ENCODE data around the gene HBEGF. TPM values are rescaled to one million over a fixed set of nuclear protein-coding genes. Genes with fewer than 3 reads are reported as not detected.

HBEGF gene
- total and polyA plus RNA-seq, 2 donors (not counting 1 experiment from before 2014, with no cell fraction given) = 1.8 to 10.3 TPM

DNA sequence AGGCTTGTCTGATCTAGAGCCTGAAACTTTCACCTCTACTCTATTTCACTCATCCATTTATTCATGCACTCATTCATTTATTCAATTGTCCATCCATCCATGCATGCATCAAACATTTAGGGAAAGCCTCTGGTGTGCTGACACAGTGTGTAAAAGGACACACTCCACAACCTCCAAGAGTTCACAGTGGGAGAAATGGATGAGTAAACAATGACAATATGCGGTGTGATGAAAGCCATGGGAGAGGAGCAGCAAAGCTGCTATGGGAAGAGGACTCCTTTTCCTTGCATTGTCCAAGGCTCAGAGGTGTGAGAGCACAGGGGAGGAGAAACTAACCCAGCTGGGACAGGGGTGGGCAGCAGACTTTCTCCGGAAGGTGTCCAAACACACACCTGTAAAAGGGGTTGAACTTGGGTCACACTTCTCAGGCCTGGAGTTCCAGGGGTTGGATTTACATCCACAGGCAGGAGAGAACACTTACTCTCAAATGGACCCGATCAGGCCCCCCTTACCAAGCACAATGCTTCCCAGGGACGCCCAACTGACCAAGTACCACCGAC is 22.3 kb downstream of the HBEGF start:
- no peak for TF ChIP-seq EZH2 (IDR thresholded peaks at IDR 0.05; ENCODE audit: low read length, missing control alignments)
- TF ChIP-seq, protein P1, sequence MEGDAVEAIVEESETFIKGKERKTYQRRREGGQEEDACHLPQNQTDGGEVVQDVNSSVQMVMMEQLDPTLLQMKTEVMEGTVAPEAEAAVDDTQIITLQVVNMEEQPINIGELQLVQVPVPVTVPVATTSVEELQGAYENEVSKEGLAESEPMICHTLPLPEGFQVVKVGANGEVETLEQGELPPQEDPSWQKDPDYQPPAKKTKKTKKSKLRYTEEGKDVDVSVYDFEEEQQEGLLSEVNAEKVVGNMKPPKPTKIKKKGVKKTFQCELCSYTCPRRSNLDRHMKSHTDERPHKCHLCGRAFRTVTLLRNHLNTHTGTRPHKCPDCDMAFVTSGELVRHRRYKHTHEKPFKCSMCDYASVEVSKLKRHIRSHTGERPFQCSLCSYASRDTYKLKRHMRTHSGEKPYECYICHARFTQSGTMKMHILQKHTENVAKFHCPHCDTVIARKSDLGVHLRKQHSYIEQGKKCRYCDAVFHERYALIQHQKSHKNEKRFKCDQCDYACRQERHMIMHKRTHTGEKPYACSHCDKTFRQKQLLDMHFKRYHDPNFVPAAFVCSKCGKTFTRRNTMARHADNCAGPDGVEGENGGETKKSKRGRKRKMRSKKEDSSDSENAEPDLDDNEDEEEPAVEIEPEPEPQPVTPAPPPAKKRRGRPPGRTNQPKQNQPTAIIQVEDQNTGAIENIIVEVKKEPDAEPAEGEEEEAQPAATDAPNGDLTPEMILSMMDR (conservative IDR thresholded peaks at IDR 0.05 in 1 of 2, IDR thresholded peaks at IDR 0.05 in 1 of 2; ENCODE audit: low read depth in 1 of 2, low read length in 2 of 2) = no peak
- Histone ChIP-seq H3K4me2 (ENCODE audit: extremely low read depth, insufficient read depth, low read length) (peak overlapping the region; percentile 68), H2AFZ (ENCODE audit: low read length) (no peak overlapping the region), H3K27ac (ENCODE audit: insufficient read depth, low read length) (peak overlapping the region; percentile 71), H3K36me3 (ENCODE audit: control insufficient read depth, insufficient read depth, low read length) (no peaks in the 10 kb centered on the region), H3K27me3 (ENCODE audit: control insufficient read depth, insufficient read depth, low read length) (no peaks in the 10 kb centered on the region), H3K4me1 (ENCODE audit: control insufficient read depth, extremely low read depth, insufficient read depth, low read length) (peaks cover 28% of the 10 kb centered on the region), H4K20me1 (ENCODE audit: control insufficient read depth, extremely low read depth, insufficient read depth, low read length) (no peaks in the 10 kb centered on the region), H3K79me2 (ENCODE audit: control insufficient read depth, insufficient read depth, low read length) (no peaks in the 10 kb centered on the region), H3K9ac (ENCODE audit: insufficient read depth, low read length) (no peak overlapping the region), H3K9me3 (ENCODE audit: control insufficient read depth, insufficient read depth, low read depth, low read length) (no peaks in the 10 kb centered on the region), H3K4me3 (replicated peaks in 1 of 4; ENCODE audit: control extremely low read depth in 1 of 4, insufficient read depth in 1 of 4, low read depth in 3 of 4, low read length in 4 of 4) (no peak overlapping the region)
- DNase-seq (ENCODE audit: low read depth in 2 of 2) = peak in 1 of 2 donors; percentile 50

DNA sequence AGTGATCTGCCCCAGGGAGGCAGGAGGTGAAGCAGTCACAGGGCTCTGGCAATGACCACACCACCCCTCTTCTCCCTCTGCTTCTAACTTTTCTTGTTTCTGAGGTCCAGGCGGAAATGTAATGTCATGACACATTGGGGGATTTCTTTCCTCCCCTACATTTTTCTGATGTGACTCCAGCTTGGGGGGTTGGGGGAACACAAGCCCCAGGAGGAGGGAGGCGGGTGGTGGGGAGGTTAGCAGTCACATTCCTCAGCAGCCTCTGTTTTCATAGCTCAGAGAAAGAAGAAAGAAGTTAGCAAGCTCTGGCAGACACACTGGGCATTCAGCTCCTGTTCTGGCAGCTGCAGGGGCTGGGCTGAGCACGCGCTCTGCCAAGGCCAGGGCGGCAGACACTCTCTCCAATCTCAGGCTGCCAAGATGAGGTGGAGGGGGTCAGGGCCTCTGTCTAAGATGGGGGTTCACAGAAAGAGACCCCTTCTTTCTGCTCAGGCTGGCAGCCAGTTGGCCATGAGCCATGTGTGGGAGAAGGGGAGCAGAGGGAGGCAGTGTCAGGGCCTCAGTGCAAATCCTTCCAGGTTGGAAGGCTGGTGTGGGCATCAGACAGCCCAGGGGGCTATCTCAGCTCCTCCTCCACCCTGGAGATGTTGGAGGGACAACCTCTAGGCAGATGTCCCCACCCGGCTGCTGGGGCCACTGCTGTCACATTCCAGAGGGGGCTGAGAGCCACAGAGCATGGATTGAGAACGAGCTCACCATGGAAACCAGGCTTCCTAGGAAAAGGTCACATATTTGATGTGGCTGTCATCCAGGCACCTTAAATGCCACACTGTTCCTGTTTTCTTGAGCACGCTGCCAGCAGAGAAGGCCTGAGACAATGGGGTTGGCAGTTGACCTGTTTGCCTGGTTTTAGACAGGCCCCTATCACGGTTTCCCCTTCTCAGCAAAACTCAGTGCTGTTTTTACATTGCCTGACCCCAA is 23.4 kb downstream of the HBEGF start:
- Histone ChIP-seq H3K27me3 (ENCODE audit: control insufficient read depth, insufficient read depth, low read length) (no peaks in the 10 kb centered on the region), H3K27ac (ENCODE audit: insufficient read depth, low read length) (peak overlapping the region; percentile 81), H3K9ac (ENCODE audit: insufficient read depth, low read length) (peak overlapping the region; percentile 51), H3K4me1 (ENCODE audit: control insufficient read depth, extremely low read depth, insufficient read depth, low read length) (peaks cover 28% of the 10 kb centered on the region), H3K4me3 (replicated peaks in 1 of 4; ENCODE audit: control extremely low read depth in 1 of 4, insufficient read depth in 1 of 4, low read depth in 3 of 4, low read length in 4 of 4) (peak overlapping the region in 1 of 4 experiments; percentile 3), H3K79me2 (ENCODE audit: control insufficient read depth, insufficient read depth, low read length) (no peaks in the 10 kb centered on the region), H2AFZ (ENCODE audit: low read length) (no peak overlapping the region), H3K9me3 (ENCODE audit: control insufficient read depth, insufficient read depth, low read depth, low read length) (no peaks in the 10 kb centered on the region), H4K20me1 (ENCODE audit: control insufficient read depth, extremely low read depth, insufficient read depth, low read length) (no peaks in the 10 kb centered on the region), H3K4me2 (ENCODE audit: extremely low read depth, insufficient read depth, low read length) (peak overlapping the region; percentile 67), H3K36me3 (ENCODE audit: control insufficient read depth, insufficient read depth, low read length) (no peaks in the 10 kb centered on the region)
- TF ChIP-seq, protein P1 (conservative IDR thresholded peaks at IDR 0.05 in 1 of 2, IDR thresholded peaks at IDR 0.05 in 1 of 2; ENCODE audit: low read depth in 1 of 2, low read length in 2 of 2) = no peak
- no peak for TF ChIP-seq EZH2 (IDR thresholded peaks at IDR 0.05; ENCODE audit: low read length, missing control alignments)
- DNase-seq (ENCODE audit: low read depth in 2 of 2) = peak; percentile 74 to 98

DNA sequence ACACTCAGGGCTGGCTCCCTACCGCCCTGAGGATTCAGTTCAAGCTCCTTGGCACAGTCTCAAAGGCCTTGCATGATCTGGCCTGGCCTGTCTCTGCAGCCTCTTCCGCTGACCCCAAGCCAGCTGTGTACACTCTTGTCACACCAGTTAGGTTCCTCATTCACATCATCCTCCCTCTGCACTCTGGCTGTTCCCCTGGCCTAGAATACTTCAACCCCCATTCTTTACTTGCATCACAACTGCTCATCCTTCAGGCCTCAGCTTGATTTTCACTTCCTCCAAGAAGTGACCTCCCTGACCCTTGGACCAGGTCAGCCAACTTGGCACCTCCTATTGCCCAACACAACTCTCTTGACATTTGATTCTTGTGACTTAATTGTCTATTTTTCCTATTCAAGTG is 24.6 kb downstream of the HBEGF start:
- Histone ChIP-seq H3K4me1 (ENCODE audit: control insufficient read depth, extremely low read depth, insufficient read depth, low read length) (peaks cover 28% of the 10 kb centered on the region), H3K9me3 (ENCODE audit: control insufficient read depth, insufficient read depth, low read depth, low read length) (no peaks in the 10 kb centered on the region), H2AFZ (ENCODE audit: low read length) (no peak overlapping the region), H3K27ac (ENCODE audit: insufficient read depth, low read length) (no peak overlapping the region), H3K27me3 (ENCODE audit: control insufficient read depth, insufficient read depth, low read length) (no peaks in the 10 kb centered on the region), H3K4me3 (replicated peaks in 1 of 4; ENCODE audit: control extremely low read depth in 1 of 4, insufficient read depth in 1 of 4, low read depth in 3 of 4, low read length in 4 of 4) (no peak overlapping the region), H3K4me2 (ENCODE audit: extremely low read depth, insufficient read depth, low read length) (no peak overlapping the region), H3K36me3 (ENCODE audit: control insufficient read depth, insufficient read depth, low read length) (no peaks in the 10 kb centered on the region), H3K9ac (ENCODE audit: insufficient read depth, low read length) (no peak overlapping the region), H4K20me1 (ENCODE audit: control insufficient read depth, extremely low read depth, insufficient read depth, low read length) (no peaks in the 10 kb centered on the region), H3K79me2 (ENCODE audit: control insufficient read depth, insufficient read depth, low read length) (no peaks in the 10 kb centered on the region)
- peak in 1 of 2 donors; percentile 40 for DNase-seq (ENCODE audit: low read depth in 2 of 2)
- TF ChIP-seq, protein P1 (conservative IDR thresholded peaks at IDR 0.05 in 1 of 2, IDR thresholded peaks at IDR 0.05 in 1 of 2; ENCODE audit: low read depth in 1 of 2, low read length in 2 of 2) = no peak
- no peak for TF ChIP-seq EZH2 (IDR thresholded peaks at IDR 0.05; ENCODE audit: low read length, missing control alignments)
